G401 (cell line): Measurements from ENCODE around the gene SMCP. TPM values are rescaled to one million over a fixed set of nuclear protein-coding genes. Genes with fewer than 3 reads are reported as not detected.

Source experiments
- DNase-seq: peaks from one replicate; pipeline ENCODE4 v3.0.0-alpha.2; 2015; ENCODE audit warnings: low spot score
- in situ Hi-C: cut with HindIII; loops from 2 replicates; pipeline ENCODE4 v1.10.0; 2016; ENCODE audit warnings: low sequenced_read_pairs, mixed read lengths
- total RNA-seq: library from RNA; depleted of rRNA; stranded (reverse); fragments of >200 nt; shearing (Covaris generic); gene quantifications from 2 replicates; pipeline ENCODE4 v1.2.3, GENCODE V29; 2014; rRNA removed

SMCP gene
- total RNA-seq, result not detected in 2 replicates

GRCh38 chr1:152878042-152878441 lies at the start of gene SMCP:
Gene SMCP (plus strand): TSS chr1:152878322. CDS start chr1:152884423, 6,101 bp downstream.
- in situ Hi-C loops, result no loop called here
- DNase-seq, result peak; percentile 1

- DNase-seq, result no peak
- in situ Hi-C loops, result no loop called here
Observed at GRCh38 chr1:152836870-152837269, 41.3 kb upstream of the SMCP start.

DNA sequence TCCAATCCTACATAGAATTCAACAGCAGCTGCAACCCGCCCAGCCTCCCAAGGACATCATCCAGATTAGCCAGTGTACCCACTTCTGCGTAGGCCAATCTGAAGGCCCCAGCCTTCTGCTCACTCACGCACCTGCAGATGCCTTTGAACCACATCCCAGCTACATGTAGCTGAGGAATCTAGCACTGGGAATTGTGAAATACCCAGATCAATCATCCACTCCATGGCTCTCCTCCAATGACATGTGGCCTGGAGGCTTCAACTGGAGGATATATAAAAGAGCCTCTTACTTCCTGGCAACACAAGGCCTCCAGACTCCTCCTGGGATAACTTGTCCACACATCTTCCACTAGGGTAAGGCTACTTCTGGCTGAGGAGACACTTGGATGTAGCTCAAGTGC lies 35.6 kb upstream of the SMCP start, which contains the start of gene LCE6A:
Gene LCE6A (plus strand): TSS at position 301 of the 400 bp plus-strand sequence. CDS start 665 bp downstream, outside the sequence.
- in situ Hi-C loops, result no loop called here

GRCh38 chr1:152855661-152856060 lies 22.5 kb upstream of the SMCP start:
- in situ Hi-C loops, result no loop called here
- no peak for DNase-seq

More for the DNA sequence above, 35.6 kb upstream of the SMCP start, which contains the start of gene LCE6A:
- DNase-seq, result no peak

GRCh38 chr1:152858062-152858461 lies 20.1 kb upstream of the SMCP start:
- in situ Hi-C loops, result no loop called here
- no peak for DNase-seq

DNA sequence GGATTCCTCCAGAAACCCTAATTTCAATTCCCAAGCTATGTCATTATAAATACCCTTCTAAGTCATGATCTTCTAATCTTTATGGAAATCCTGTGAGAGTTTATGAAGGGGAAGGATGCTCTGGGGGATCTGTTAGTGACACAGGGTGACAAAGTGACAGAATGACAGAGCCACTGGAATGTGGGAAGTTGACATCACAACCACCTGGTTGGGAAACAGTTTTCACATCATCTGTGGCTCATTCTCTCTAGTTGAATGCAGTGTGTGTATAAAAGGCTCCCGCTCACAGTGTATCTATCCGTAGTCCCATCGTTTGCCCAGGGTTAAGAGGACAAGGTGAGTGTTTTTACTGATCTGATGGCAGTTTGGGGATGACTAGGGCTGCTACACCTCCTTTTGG lies 18.4 kb upstream of the SMCP start, which contains the start of gene LCE7A:
Gene LCE7A (plus strand): TSS at position 301 of the 400 bp plus-strand sequence. CDS start 702 bp downstream, outside the sequence.
- in situ Hi-C loops, result no loop called here
- DNase-seq, result no peak

DNA sequence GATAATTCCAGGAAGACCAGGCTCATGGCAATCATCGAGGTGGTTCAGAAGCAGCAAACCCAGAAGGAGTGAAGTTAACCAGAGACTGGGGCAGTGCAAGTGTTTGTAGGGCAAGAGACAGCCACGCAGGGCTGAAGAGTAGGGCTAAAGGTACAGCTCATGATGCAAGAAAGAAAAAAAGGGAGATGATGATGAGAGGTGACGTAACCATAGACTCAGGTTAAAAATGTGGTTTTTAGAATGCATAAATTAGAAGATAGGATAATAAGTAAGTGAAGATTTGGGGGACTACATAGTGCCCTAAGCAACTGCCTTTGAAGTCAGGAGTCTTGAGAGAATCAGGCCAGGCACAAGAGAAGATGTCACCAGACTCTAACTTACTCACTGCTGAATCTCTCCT lies 18.0 kb upstream of the SMCP start:
- no peak for DNase-seq
- in situ Hi-C loops, result no loop called here

DNA sequence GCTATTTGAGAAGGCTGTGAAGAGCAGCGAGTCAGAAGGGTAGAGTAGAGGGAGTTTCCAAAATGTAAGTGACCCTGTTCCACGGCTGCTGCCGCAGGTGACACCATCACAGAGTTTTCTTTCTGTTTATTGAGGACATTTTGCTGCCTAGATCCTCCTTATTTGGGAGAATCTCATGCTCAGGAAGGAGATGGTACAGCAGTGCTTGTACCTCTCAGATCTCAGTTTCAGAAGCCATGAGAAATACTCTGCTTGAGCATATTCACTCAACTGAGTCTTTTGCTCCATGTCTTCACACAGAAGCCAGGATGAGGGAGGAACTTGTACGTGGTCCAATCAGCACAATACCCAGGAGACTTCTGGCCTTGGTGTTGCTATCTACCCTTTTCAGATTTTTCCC lies 16.7 kb upstream of the SMCP start:
- no peak for DNase-seq
- in situ Hi-C loops, result no loop called here

DNA sequence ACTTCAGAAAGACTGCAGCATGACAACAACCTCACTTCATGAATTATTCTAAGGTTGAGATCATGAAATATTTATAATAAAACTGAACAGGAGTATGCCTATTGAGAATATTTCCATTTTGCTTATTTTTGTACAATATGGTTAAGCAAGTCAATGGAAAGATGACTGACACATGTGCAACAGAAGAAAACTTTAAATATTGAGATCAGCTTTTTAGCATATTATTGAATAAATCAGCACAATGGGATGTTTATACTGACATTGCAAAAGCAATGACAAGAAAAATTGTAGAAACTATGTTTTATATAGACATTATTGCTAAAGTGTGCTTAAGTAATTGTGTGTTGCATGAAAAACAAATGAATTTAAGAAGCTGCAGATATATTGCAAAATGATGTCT lies 13.7 kb upstream of the SMCP start:
- no peak for DNase-seq
- in situ Hi-C loops, result no loop called here

- no peak for DNase-seq
- in situ Hi-C loops, result no loop called here
Observed at GRCh38 chr1:152866321-152866720, 11.8 kb upstream of the SMCP start.

- DNase-seq, result peak; percentile 37
- in situ Hi-C loops, result no loop called here
Observed at GRCh38 chr1:152869808-152870419, 8.2 kb upstream of the SMCP start.

DNA sequence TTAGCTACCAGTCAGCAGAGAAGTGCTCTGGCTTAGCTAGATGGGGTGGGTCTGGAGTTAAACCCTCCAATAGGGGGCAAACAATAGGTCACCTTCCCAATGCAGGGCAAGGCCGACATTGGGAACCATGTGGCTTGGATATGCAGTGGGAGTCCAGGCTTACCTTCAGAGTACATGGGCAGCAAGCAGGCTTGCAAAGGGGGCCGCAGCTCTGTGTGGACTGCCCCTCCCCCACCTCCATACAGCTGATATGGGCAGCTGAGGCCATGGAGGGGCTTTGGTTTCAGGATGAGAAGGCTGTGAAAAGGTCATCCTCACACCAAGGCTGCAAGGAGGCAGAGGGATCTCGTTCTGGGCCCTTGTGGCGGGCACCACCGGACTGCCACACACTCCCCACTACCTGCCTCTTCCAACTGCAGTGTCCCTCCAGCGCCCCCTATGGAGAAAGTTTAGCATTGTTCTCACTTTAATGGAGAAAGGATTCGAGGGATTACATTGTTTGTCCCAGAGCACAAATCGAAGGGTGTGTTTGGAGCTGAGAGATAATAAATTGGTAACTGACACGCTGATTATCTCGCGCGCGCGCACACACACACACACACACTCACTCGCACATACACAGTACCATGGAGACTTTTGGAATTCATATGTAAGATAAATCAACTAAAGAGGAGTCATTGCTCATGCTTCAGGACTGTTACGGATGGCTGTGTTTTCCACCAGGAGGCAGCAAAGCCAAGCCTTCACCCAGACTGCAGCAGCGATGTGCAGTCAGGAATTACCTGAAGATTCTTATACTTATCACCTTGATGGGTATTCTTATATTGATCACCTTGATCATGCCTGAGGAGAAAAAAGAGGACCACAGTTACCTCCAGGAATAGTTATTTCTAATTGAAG lies 7.0 kb upstream of the SMCP start:
- in situ Hi-C loops, result no loop called here

DNA sequence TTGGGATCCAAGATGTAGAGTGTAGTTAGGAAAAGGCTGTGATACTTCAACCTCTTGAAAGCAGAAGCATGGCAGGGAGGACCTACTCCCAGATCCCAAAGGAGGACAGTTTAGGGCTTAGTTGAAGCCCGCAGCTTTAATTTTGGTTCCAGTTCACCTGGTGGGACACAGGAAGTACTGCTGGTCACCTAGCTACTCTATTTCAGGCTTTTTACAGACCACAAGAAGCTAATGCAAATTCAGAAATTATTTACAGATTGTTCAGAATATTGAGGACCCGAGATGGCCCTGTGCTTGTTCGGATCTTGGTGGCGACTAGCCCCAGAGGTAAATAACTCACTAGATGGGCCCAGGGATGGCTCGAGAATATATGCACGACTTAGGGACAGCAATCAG lies 6.4 kb upstream of the SMCP start:
- no peak for DNase-seq
- in situ Hi-C loops, result no loop called here

More for the DNA sequence above, 7.0 kb upstream of the SMCP start:
- DNase-seq, result peak; percentile 2

GRCh38 chr1:152873495-152873894 lies 4.6 kb upstream of the SMCP start:
- DNase-seq, result no peak
- in situ Hi-C loops, result no loop called here

GRCh38 chr1:152876827-152877226 lies 1.3 kb upstream of the SMCP start:
- in situ Hi-C loops, result no loop called here

DNA sequence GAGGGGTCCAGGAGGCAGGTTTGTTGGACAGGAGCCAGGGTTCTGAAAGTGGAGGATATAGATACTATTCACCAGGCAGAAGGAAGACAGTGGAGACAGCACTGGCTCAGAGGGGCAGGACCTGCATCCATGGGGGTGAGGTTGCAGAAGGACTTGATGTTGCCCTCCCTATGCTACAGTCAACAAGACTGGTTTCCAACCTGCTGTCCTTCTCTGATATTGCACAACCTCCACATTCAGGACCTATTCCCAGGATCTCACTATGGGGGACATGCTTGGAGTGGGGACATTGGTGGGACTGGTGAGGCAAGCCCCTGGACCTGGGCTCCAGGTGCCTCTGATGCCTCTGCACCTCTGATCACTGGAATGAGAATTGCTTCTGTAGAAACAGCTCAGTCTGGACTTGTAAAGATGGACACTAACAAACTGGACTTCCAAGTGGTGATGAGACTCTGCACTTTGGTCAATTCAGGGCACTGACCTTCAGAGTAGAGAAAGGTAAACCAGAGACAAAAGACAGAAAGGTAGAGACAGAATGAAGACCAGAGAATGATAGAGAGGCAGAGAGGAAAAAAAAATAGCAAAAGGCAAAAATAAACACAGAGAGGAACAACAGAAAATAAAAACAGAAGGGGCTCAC lies 1.6 kb downstream of the SMCP start:
- DNase-seq, result no peak
- in situ Hi-C loops, result no loop called here

More at GRCh38 chr1:152876827-152877226, 1.3 kb upstream of the SMCP start:
- no peak for DNase-seq

DNA sequence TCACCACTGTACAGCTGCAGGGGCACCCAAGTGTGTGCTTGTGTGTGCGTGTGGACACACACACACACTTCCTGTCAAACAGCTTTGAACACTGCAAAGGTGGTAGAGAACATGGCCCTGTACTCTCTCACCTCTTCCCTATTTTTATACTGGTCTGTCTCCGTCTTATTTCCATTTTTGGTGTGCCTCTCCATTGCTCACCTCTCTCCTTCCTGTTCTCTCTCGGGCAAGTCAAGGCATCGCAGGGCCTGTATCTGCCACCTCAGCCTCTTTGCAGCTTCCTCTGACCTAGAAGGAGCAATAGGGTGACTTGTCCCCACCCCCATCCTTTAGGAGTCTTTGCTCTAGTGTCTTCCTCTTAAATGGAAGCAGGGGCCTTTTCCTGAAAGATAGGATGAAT lies 2.2 kb downstream of the SMCP start:
- in situ Hi-C loops, result no loop called here

DNA sequence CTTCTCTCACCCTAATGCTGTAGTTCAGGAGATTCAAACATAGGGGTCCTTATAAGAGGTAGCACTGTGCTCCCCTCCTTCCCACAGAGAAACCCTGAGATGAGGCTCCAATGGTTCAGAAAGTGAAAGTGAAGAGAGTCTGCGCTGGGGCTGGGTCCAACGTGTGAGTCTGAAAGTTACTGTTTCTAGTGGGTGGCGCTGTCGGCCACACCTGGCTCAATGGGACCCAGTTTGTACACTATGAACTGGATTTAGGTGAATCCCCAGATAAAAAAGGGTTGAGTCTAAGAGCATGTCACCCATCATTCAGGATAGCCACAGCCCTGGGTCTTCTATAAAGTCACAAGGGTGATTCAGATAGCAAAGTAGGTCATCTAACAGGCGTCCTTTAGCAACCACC lies 2.8 kb downstream of the SMCP start:
- DNase-seq, result no peak
- in situ Hi-C loops, result no loop called here

More for the DNA sequence above, 2.2 kb downstream of the SMCP start:
- no peak for DNase-seq

GRCh38 chr1:152884085-152884484 lies 6.0 kb downstream of the SMCP start:
- DNase-seq, result no peak
- in situ Hi-C loops, result no loop called here

DNA sequence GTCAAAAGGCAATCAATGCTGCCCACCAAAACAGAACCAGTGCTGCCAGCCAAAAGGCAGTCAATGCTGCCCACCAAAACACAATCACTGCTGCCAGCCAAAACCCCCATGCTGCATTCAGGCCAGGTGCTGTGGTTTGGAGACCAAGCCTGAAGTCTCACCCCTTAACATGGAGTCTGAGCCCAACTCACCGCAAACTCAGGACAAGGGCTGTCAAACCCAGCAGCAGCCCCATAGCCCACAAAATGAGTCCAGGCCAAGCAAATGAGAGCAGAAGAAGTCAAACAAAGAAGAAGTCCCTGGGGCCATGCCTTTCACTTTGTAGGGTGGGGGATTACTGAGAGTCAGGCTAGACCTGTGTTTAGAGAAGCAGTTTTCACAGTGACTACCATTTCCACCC lies 6.4 kb downstream of the SMCP start:
- in situ Hi-C loops, result no loop called here
- DNase-seq, result no peak
